Gastroesophageal sphincter (tissue), 3 donors: ENCODE results near the gene PLOD1.

ENCODE experiments used
- POLR2A ChIP-seq, 2 donors: fragments of 450-650 bp; IDR thresholded peaks; one replicate each; pipeline ENCODE4 v1.6.1; 2017; ENCODE audit warnings: antibody characterized with exemption in 2 of 2, mild to moderate bottlenecking in 2 of 2, moderate library complexity in 1 of 2
- POLR2AphosphoS5 ChIP-seq: sonication (generic); formaldehyde crosslinking; IDR thresholded peaks from one replicate; pipeline ENCODE4 v1.6.1; 2017; ENCODE audit warnings: antibody characterized with exemption
- TF ChIP-seq, protein P1 (sequence below), 4 experiments: fragments of 200-600 bp in 2 of 4; fragments of 450-650 bp in 2 of 4; sonication (generic) in 1 of 4; IDR thresholded peaks; one replicate each; pipeline ENCODE4 v1.5.1; 2017 to 2019; ENCODE audit warnings: antibody characterized with exemption in 4 of 4, mild to moderate bottlenecking in 2 of 4, moderate library complexity in 2 of 4

DNA sequence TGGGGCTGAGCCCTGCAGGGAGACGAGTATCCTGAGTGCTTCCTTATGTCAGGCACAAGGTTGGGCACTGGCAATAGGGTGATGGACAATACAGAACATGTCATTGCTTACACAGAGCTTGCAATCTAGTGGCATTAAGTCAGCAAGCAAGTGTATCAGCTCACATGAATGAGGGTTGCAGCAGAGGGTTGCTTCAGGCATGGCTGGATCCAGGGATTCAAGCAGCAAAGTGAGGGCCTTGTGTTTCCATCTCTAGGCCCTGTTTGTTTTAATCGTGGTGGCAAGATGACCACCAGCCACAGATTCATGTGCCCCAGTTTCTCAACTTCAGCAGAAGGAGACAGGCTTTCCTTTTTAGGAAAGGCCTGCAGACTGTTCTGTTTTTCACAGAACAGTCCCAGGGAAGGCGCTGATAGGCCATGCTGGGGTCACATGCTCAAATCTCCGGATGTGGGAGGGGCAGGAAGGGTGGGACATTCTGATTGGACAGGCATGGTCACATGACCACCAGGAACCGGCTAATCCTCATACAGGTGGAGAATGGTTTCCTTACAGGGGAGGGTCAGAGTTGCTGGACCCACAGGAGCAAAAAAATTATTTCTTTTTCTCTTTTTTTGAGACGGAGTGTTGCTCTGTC is 14.4 kb downstream of the PLOD1 start:
- no peak for TF ChIP-seq POLR2A (IDR thresholded peaks at IDR 0.05)
- TF ChIP-seq POLR2AphosphoS5 = no peak
- TF ChIP-seq, protein P1, sequence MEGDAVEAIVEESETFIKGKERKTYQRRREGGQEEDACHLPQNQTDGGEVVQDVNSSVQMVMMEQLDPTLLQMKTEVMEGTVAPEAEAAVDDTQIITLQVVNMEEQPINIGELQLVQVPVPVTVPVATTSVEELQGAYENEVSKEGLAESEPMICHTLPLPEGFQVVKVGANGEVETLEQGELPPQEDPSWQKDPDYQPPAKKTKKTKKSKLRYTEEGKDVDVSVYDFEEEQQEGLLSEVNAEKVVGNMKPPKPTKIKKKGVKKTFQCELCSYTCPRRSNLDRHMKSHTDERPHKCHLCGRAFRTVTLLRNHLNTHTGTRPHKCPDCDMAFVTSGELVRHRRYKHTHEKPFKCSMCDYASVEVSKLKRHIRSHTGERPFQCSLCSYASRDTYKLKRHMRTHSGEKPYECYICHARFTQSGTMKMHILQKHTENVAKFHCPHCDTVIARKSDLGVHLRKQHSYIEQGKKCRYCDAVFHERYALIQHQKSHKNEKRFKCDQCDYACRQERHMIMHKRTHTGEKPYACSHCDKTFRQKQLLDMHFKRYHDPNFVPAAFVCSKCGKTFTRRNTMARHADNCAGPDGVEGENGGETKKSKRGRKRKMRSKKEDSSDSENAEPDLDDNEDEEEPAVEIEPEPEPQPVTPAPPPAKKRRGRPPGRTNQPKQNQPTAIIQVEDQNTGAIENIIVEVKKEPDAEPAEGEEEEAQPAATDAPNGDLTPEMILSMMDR (IDR thresholded peaks at IDR 0.05) = no peak
